ENCODE measurements around the gene SARS1. TPM values are rescaled to one million over a fixed set of nuclear protein-coding genes. Genes with fewer than 3 reads are reported as not detected.
"Not testable (repeated sequence)": the region's sequence is repeated elsewhere in the genome, so short reads cannot be mapped to it uniquely, and the experiment has no call there.

Gene SARS1
- 100 to 1,000 TPM; 109 to 151 (median 132) TPM for total RNA-seq

GRCh38 chr1:109213824-109214693 is at the start of gene SARS1:
TSS of gene SARS1 (plus strand) at chr1:109213918. CDS start at chr1:109213993, 75 bp downstream.
- TF ChIP-seq CTCF (IDR thresholded peaks at IDR 0.05), result no peak
- DNase-seq (ENCODE audit: low spot score), result peak; percentile 52
- ATAC-seq (ENCODE audit: low FRiP score), result peak; percentile 95

- TF ChIP-seq CTCF (IDR thresholded peaks at IDR 0.05), result no peak
- ATAC-seq (ENCODE audit: low FRiP score) (no peak), DNase-seq (ENCODE audit: low spot score) (no peak)
These were observed 49.2 kb upstream of the SARS1 start for GRCh38 chr1:109164538-109164937.

GRCh38 chr1:109167001-109167506 is 46.7 kb upstream of the SARS1 start:
- ATAC-seq (ENCODE audit: low FRiP score) (no peak), DNase-seq (ENCODE audit: low spot score) (no peak)
- no peak for TF ChIP-seq CTCF (IDR thresholded peaks at IDR 0.05)

GRCh38 chr1:109170035-109170764 is 43.5 kb upstream of the SARS1 start:
- DNase-seq (ENCODE audit: low spot score), result no peak
- no peak for ATAC-seq (ENCODE audit: low FRiP score)
- TF ChIP-seq CTCF (IDR thresholded peaks at IDR 0.05), result no peak

GRCh38 chr1:109171646-109172045 is 42.1 kb upstream of the SARS1 start:
- ATAC-seq (ENCODE audit: low FRiP score), result no peak
- TF ChIP-seq CTCF (IDR thresholded peaks at IDR 0.05), result no peak
- DNase-seq (ENCODE audit: low spot score), result no peak

GRCh38 chr1:109176349-109176748 is 37.4 kb upstream of the SARS1 start:
- not testable (repeated sequence) for DNase-seq (ENCODE audit: low spot score); ATAC-seq (ENCODE audit: low FRiP score)

- not testable (repeated sequence) for ATAC-seq (ENCODE audit: low FRiP score); DNase-seq (ENCODE audit: low spot score)
These were observed 33.0 kb upstream of the SARS1 start for GRCh38 chr1:109180715-109181084.
